Measurements from ENCODE around the gene SBK1.
A peak's percentile ranks its signal among the peaks of the same experiment; 100 is the strongest.

The SBK1 gene

GRCh38 chr16:28318042-28318744 lies 25.9 kb downstream of the SBK1 start:
- DNase-seq (ENCODE audit: low read depth): no peak
- TF ChIP-seq MAX (IDR thresholded peaks at IDR 0.05; ENCODE audit: low read depth, low read length): no peak
- TF ChIP-seq MYC (IDR thresholded peaks at IDR 0.05; ENCODE audit: low read depth, low read length): no peak
- no peak for TF ChIP-seq CTCF (IDR thresholded peaks at IDR 0.05; ENCODE audit: low read depth, low read length)
- TF ChIP-seq POLR2A (IDR thresholded peaks at IDR 0.05; ENCODE audit: extremely low read depth, insufficient read length): no peak
- H3K4me3 ChIP-seq (ENCODE audit: low read depth, low read length): no peak overlapping the region

DNA sequence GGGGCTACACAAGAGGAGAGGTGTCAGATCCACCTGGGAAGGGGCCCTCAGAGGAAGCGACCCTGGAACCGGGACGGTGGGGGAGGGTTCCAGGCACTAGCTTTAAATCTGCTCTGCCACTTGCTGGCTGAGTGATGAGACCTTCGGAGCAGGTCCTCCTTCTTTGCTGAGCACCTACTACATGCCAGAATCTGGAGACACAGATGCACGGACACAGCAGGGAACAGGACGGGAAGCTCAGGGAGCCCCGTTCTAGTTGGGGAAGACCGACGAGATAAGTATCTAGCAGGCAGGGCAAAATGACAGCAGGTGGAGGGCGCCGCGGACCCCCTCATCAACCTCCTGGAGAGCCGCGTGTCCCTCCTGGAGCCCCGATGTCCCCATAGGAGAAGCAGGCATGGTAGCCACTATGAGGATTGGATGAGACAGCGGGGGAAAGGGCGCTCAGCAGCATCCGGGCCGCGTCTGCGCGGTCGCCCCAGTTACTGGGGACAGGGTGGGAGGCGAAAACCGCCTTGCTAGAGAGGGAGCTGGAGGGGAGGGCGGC lies 27.2 kb downstream of the SBK1 start:
- no peak overlapping the region for H3K4me3 ChIP-seq (ENCODE audit: low read depth, low read length)
- DNase-seq (ENCODE audit: low read depth): no peak
- no peak for TF ChIP-seq MYC (IDR thresholded peaks at IDR 0.05; ENCODE audit: low read depth, low read length)

DNA sequence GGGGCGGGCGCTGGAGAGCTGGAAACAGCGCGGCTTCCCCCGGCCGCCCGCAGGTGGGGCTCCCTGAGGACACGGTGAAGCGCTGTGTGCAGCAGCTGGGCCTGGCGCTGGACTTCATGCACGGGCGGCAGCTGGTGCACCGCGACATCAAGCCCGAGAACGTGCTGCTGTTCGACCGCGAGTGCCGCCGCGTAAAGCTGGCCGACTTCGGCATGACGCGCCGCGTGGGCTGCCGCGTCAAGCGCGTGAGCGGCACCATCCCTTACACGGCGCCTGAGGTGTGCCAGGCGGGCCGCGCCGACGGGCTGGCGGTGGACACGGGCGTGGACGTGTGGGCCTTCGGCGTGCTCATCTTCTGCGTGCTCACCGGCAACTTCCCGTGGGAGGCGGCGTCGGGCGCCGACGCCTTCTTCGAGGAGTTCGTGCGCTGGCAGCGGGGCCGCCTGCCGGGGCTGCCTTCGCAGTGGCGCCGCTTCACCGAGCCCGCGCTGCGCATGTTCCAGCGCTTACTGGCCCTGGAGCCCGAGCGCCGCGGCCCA lies 27.8 kb downstream of the SBK1 start:
- TF ChIP-seq POLR2A (IDR thresholded peaks at IDR 0.05; ENCODE audit: extremely low read depth, insufficient read length): no peak
- no peak for TF ChIP-seq CTCF (IDR thresholded peaks at IDR 0.05; ENCODE audit: low read depth, low read length)
- TF ChIP-seq MAX (IDR thresholded peaks at IDR 0.05; ENCODE audit: low read depth, low read length): no peak
- TF ChIP-seq MYC (IDR thresholded peaks at IDR 0.05; ENCODE audit: low read depth, low read length): no peak
- DNase-seq (ENCODE audit: low read depth): no peak
- no peak overlapping the region for H3K4me3 ChIP-seq (ENCODE audit: low read depth, low read length)

DNA sequence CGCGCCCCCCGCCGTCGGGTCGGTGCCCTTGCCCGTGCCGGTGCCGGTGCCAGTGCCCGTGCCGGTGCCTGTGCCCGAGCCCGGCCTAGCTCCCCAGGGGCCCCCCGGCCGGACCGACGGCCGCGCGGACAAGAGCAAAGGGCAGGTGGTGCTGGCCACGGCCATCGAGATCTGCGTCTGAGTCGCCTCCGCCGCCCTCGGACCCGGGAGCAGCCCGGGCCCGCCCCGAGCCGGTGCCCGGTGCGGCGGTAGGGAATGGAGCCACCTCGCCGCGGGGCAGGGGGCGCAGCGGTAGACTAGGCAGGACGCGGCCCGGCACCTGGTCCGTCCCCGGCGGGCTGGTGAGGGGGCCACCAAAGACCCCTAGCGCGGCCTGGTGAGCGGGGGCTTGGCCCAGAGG lies 28.4 kb downstream of the SBK1 start:
- H3K4me3 ChIP-seq (ENCODE audit: low read depth, low read length): no peak overlapping the region
- no peak for DNase-seq (ENCODE audit: low read depth)
- TF ChIP-seq POLR2A (IDR thresholded peaks at IDR 0.05; ENCODE audit: extremely low read depth, insufficient read length) (no peak), MAX (IDR thresholded peaks at IDR 0.05; ENCODE audit: low read depth, low read length) (no peak), CTCF (IDR thresholded peaks at IDR 0.05; ENCODE audit: low read depth, low read length) (no peak), MYC (IDR thresholded peaks at IDR 0.05; ENCODE audit: low read depth, low read length) (no peak)

- peak; percentile 53 for DNase-seq (ENCODE audit: low read depth)
- H3K4me3 ChIP-seq (ENCODE audit: low read depth, low read length): no peak overlapping the region
- TF ChIP-seq CTCF (IDR thresholded peaks at IDR 0.05; ENCODE audit: low read depth, low read length) (peak; percentile 91), MAX (IDR thresholded peaks at IDR 0.05; ENCODE audit: low read depth, low read length) (peak; percentile 51; the same call in 1 of the 2 replicates), POLR2A (IDR thresholded peaks at IDR 0.05; ENCODE audit: extremely low read depth, insufficient read length) (no peak)
These were observed 29.5 kb downstream of the SBK1 start for GRCh38 chr16:28321700-28322411.

DNA sequence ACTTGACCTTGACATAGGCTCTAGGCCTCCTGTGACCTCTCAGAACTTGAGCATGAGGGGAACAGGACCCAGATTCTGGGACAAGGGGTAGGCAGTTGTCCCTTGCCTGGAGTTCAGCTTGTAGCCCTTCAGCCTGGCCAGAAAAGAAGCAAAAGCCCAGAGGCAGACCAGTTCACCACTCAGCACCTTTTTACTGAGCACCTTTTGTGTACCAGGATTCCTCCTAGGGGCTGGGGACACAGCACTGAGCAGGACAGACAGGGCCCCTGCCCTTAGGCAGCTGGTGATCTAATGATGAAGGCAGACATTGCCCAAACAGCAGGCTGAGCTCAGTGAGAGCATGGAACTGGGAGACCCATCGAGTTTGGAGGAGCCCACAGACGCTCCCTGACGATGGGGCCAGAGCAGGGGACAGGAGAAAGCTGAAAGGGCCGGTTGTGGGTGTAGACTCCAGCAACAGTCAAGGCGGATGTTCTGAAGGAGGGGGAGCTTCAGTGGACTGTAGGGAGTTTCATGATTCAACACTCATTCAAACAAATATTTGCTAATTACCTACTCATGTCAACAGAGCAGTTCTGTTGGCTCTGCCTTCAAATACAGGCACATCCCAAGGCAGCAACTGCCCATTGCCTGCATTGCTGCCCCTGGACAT lies 32.0 kb downstream of the SBK1 start:
- no peak for DNase-seq (ENCODE audit: low read depth)
- H3K4me3 ChIP-seq (ENCODE audit: low read depth, low read length): no peak overlapping the region
- TF ChIP-seq MAX (IDR thresholded peaks at IDR 0.05; ENCODE audit: low read depth, low read length) (no peak), CTCF (IDR thresholded peaks at IDR 0.05; ENCODE audit: low read depth, low read length) (no peak), POLR2A (IDR thresholded peaks at IDR 0.05; ENCODE audit: extremely low read depth, insufficient read length) (no peak), MYC (IDR thresholded peaks at IDR 0.05; ENCODE audit: low read depth, low read length) (no peak)
